Renal cortical epithelial cell (primary cell): ENCODE results near the gene PLBD2. TPM values are rescaled to one million over a fixed set of nuclear protein-coding genes. Genes with fewer than 3 reads are reported as not detected.
A peak's percentile ranks its signal among the peaks of the same experiment; 100 is the strongest.

Experiments
- DNase-seq: peaks from one replicate; pipeline ENCODE4 v3.0.0-alpha.2; 2011; ENCODE audit warnings: low read depth
- total RNA-seq: library from RNA; depleted of rRNA; stranded (reverse); fragments of >200 nt; gene quantifications from 2 replicates; pipeline ENCODE4 v1.2.3, GENCODE V29; 2014

PLBD2 gene
- total RNA-seq, 1 donor from 2014 or later, result 51.0 TPM

DNA sequence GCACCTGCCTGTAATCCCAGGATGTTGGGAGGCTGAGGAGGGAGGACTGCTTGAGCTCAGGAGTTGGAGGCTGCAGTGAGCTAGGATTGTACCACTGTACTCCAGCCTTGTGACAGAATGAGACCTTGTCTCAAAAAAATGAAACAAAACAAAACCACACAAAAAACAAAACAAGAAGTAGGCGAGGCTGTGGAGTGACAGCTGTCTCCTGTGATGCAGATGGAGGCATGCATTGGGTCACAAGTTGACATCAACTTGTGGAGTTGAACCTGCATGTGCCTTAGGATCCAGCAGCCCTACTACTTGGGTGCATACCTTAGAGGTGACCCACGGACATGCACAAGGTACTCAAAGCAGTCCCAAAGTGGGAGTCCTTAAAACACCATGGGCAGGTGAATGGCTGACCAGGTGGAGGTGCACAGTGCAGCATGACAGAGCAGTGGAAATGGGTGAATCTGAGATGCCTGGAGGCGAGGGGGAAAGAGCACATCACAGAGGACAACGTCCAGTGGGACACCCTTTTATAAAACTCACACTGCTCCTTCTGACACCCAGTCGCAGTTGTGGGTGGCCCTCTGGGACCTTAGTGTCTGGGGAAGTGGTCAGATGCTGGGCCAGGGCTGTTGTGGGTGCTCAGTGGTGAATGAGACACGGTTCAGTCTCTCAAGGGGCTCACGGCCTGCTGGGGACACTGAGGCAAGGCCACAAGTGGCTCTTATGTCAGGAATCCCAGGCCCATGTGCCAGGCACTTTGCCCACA, 12.7 kb downstream of the PLBD2 start:
- DNase-seq, result no peak

DNA sequence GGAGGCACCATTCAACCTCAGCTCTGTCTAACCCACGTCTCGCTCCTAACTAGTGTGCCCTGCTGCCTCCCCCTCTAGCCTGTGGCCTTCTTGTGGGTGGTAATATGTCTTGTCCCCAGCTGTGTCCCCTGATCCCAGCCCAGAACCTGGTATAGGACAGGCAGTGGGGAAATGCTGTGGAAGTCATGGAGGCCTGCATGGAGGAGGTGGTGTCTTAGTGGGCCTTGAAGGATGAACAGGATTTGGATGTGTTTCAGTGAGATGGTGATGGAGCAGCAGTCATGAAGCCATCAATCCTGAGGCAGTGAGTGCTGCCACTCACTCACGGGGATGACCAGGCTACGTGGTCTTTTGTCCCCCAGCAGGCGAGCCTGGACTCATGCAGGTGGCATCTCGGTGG, 13.4 kb downstream of the PLBD2 start:
- DNase-seq, result no peak

DNA sequence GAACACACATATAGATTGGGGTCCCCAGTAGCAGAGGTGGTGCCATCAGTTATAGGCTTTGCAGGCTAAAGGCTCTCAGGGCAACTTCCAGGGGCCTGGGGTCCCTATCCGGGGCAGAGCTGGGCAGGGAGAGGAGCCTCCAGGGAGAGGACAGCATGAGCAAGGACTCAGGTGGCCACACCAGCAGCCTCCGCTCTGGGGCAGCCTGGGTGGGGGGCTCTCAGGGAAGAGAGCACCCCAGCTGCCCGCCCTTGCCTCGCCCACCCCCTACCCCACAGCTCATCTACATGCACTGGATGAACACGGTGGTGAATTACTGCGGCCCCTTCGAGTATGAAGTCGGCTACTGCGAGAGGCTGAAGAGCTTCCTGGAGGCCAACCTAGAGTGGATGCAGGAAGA, 14.0 kb downstream of the PLBD2 start:
- no peak for DNase-seq

DNA sequence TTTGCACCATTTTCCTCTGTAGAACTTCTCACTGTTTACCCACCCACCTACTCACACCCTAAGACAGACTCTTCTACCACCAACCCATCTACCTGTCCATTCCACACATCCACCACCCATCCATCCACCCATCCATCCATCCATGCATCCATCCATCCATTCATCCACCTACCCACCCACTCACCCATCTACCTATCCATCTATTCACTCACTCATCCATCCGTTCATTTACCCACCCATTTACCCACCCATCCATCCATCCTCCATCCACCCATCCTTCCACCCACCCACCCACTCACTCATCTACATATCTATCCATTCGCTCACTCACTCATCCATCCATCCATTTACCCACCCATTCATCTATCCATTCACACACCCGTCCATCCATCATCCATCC, 15.1 kb downstream of the PLBD2 start:
- no peak for DNase-seq

DNA sequence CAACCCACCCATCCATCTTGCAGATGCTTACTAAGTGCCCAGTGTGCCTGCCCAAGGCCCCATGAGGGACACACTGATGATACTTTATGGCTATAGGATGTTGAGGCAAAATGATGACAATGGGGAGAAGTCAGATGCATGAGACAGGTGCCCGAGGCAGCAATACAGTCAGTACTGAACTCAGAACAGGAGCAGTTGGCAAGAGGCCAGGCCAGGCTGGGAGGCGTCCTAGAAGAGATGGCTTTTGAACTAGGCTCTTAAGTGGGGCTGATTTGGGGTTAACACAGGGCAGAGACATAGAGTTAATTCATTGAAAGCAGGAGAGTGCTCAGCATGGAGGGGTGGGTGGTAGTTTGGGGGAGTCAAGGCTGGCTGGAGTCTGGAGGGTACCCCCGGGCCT, 15.6 kb downstream of the PLBD2 start:
- DNase-seq, result no peak

DNA sequence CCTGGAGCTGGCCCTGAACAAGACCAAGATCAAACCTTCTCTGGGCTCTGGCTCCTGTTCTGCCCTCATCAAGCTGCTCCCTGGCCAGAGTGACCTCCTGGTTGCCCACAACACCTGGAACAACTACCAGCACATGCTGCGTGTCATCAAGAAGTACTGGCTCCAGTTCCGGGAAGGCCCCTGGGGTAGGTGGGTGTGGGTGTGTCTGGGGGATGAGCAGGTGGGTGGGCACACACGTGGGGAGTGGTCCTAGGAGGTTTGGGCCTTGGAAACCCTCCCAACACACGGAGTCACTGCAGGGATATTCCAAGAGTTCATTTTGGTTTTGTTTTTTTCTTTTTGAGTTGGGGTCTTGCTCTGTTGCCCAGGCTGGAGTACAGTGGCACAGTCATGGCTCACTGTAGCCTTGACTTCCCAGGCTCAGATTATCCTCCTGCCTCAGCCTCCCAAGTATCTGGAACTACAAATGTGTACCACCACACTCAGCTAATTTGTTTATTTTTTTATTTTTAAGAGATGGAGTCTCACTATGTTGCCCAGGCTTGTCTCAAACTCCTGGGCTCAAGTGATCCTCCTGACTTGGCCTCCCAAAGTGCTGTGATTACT, 16.5 kb downstream of the PLBD2 start:
- no peak for DNase-seq

DNA sequence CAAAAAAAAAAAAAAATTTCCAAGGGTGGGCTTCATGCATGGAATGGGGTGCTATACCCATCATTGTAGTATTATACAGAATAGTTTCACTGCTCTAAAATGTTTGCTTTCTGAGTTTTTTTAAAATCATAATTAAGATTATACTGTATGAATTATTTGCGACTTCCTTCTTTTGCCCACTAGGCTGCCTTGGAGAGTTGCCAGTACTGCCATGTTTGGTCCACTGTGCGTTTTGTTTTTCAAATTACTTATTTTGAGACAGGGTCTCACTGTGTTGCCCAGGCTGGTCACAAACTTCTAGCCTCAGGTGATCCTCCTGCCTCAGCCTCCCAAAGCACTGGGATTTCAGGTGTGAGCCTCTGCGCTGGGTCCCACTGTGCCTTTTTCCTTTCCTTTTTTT, 19.9 kb downstream of the PLBD2 start:
- DNase-seq, result no peak

DNA sequence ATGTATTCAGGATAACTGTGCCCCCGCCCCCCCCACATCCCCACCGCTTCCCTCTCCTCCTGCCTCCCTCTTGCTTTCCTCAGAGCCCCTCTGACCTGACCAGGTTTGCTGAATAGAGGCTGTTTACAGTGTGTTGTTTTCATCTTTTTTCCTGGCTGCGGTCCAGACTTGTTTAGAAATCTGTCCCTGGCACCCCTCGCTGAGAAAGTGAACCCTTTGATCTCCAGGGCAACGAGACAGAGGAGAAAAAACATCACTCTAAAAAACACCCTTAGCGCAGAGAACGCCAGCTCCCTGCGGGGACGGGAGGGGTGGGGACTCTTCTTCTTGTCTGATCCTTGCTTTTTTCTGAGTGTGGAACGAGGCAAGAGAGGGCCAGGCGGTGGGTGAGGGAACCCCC, 22.8 kb downstream of the PLBD2 start:
- DNase-seq, result no peak

DNA sequence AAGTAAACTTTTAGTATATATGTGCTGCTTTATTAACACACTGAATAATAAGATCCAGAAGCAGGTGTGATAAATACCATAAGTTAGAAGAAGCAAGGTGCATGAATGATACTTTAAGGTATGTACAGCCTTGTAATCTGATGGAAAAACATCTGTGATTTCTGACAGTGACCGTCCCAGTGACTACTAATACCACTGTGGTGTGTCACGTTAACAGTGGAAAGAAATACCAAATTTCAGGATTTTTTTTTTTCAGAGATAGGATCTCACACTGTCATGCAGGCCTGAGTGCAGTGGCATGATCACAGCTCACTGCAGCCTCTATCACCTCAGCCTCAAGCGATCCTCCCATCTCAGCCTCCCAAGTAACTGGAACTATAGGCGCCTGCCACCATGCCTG, 23.8 kb downstream of the PLBD2 start:
- no peak for DNase-seq

DNA sequence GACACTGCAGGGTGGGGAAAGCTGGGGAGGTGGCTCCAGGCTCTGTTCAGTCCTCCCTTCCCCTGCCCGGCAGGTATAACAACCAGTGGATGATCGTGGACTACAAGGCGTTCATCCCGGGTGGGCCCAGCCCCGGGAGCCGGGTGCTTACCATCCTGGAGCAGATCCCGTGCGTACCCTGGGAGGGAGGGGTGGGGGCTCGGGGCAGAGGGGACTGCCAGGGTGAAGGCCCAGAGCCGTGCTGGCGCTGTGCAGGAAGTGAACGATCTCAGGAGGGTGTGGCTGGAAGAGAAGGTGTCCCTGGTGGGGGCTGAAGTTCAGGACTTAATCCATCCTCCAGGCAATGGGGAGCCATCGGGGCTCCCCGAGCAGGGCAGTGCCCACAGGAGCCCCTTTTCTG, 26.4 kb downstream of the PLBD2 start:
- no peak for DNase-seq

DNA sequence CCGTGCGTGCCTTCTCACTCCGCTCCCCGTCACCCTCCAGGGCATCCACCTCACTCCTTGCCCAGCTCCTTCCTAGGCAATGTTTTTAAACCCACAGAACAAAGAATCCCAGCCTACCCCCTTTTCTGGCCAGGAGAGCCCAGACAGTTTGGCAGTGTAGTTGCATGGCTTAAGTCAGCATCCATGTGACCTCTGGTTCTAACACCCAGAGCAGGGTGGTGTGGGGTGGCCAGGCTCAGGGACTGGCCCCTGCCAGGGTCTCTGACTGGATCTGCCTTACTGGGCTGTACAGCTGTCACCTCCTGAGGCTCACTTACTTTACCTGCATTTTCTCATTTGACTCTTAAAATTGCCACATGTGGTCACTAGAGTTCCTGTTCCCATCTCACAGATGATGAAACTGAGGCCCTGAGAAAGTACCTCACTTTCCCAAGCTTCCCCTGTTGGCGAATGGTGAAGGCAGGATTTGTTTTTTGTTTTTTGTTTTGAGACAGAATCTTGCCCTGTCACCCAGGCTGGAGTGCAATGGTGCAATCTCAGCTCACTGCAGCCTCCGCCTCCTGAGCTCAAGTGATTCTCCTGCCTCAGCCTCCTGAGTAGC, 27.0 kb downstream of the PLBD2 start:
- no peak for DNase-seq

DNA sequence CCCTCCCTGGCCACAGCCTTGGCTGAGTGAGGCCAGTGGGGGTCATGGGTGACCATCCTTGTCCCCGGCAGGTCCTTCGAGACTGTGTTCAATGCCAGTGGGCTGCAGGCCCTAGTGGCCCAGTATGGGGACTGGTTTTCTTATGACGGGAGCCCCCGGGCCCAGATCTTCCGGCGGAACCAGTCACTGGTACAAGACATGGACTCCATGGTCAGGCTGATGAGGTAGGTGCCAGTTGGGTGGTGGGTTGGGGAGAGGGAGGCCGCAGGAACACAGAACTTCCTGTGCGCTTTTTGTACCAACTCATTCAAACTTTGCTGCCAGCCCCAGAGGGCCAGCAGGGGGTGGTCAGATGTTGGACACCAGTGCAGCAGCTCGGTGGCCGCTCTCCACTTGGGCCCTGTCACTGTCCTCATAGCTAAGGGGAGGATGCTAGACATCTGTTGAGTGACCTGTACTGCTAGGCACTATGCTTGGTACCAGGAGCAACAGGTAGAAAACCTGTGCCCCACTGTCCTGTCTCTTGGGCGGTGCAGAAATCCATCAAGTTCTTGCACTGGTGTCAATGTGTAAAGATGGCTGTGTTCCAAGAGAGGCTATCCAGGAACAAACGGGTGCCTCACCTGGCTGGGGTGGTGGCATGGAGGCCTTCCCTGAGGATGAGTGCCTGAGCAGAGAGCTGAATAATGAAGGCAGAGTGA, 28.6 kb downstream of the PLBD2 start:
- DNase-seq, result no peak

DNA sequence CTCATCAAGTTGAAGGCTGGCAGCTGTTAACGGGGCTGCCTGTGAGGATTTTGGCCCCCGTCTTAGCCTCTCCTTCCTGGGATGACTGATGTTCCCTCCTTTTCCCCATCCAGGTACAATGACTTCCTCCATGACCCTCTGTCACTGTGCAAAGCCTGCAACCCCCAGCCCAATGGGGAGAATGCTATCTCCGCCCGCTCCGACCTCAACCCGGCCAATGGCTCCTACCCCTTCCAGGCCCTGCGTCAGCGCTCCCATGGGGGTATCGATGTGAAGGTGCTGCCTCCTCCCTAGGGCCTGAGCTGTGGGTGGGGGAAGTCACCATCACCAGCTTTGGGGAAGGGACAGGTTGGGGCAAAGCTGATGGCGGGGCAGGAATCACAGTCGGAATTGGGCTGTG, 29.2 kb downstream of the PLBD2 start:
- no peak for DNase-seq

DNA sequence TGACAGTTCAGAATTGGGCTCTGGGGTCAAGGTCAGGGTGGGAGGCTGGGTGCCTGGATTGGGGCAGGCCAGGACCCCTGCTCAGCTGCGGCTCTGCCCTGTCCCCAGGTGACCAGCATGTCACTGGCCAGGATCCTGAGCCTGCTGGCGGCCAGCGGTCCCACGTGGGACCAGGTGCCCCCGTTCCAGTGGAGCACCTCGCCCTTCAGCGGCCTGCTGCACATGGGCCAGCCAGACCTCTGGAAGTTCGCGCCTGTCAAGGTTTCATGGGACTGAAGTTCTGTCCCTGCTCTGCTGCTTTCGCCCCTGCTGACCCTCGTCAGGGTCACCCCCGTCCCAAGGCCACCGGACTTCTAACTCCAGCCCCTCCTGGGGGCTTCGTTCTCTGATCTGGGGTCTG, 30.0 kb downstream of the PLBD2 start:
- no peak for DNase-seq

DNA sequence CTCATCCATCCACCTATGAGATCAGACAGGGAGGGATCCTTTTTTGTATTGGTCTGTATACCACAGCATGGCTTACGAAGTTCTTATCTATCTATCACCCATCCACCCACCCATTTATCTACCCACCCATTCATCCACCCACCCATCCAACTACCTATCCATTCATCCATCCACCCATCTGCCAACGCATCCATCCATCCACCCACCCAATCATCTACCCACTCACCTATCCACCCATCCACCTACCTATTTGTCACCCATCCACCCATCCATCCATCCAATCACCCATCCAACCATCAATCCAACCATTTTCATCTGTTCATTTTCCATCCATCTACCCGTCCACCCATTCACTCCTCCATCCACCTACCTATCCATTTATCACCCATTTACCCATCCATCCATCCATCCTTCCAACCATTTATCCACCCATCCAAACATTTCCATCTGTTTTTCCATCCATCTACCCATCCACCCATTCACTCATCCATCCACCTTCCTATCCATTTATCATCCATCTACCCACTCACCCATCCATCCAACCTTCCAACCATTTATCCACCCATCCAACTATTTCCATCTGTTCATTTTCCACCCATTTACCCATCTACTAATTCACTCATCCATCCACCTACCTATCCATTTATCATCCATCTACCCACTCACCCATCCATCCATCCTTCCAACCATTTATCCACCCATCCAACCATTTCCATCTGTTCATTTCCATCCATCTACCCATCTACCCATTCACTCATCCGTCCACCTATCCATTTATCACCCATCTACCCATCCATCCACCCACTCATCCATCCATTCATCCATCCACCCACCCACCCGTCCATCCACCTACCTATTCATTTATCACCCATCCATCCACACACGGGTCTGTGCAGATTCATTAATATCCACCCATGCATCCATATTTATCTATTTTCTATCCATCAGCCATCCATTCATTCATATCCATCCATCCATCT, 32.0 kb downstream of the PLBD2 start:
- DNase-seq, result no peak

DNA sequence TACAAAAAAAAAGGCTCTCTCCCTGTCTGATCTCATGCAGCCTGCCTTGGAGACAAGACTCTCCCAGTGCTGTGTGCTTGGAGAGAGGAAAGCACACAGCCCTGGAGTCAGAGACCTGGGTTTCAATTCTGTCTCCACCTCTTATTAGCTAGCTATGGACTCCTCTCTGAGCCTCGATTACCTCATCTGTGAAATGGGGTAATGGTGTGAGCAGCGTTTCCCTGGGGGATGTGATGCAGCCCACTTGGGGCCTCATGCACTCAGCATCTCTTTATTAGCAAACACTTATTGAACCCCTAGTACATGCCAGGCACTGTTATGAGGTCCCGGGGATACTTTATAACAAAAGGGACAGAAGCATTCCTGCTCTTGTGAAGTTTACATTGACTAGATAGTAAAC, 32.8 kb downstream of the PLBD2 start:
- no peak for DNase-seq

DNA sequence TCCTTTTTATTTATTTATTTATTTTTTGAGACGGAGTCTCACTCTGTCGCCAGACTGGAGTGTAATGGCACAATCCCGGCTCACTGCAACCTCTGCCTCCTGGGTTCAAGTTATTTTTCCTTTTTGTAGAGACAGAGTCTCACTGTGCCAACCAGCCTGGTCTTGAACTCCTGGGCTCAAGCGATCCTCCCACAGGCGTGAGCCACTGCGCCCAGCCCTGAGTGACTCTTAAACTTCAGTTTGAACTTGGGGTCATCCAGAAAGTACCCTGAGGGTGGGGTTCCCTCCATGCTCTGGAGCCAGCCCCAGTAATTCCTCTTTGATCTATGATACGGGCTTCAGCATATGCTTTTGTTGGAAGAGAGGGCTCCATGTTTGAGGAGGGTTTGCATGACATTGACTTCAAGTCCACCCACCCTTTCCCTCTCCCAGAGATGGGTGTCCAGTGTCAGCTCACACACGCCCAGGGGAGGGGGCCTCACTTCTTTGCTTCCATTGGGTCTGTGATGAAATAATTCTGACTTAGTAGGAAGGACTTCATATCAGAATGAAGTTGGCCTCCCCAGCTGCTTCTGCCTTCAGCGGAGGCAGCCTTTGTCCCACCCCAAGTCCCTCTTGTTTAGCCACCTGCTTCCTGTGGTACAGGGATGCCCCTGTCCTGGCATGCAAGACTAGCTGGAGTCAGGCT, 33.4 kb downstream of the PLBD2 start:
- no peak for DNase-seq

DNA sequence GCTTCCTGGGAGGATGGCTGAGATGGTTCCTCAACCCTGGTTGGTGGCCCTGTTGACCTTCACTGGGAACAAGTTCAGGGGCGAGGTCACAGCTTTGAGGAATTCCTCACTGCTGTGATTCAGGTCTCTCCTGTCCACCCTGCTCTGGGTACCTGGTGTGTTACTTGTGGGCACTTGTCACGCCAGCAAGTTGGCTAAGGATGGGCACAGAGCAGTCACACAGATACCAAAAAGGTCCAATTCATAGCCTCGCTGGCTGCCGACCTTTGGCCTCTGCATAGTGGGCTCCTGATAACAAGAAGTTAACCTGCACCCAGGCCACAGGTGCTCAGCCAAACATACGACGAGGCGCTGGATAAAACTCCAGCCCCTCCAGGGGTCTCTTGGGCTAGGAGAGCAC, 34.1 kb downstream of the PLBD2 start:
- DNase-seq, result no peak

DNA sequence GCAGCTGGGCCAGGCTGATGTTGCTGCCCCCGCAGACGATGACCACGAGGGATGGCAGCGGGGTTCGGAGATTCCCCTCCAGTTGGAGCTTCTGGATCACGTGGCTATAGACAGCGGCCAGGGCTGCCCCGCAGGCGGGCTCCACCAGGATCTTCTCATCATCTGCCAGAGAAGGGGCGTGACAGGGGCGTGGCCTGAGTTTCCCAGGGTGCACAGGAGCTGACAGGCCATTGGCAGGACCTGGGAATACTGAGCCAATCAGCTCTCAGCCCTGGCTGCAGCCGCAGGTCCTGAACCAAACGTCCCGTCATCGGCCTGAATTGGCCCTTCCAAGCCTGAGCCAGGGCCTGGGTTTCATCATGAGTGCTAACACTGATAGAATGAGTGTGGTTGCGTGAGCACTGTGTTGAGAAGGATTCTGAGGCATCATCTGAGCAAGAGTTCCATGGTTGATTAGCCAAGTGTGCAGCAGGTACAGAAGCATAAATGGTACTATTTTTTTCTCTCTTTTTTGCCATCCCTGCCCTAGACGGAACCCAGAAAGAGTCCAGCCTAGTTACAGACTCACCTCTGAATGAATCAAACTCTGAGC, 34.7 kb downstream of the PLBD2 start:
- DNase-seq, result peak; percentile 20

DNA sequence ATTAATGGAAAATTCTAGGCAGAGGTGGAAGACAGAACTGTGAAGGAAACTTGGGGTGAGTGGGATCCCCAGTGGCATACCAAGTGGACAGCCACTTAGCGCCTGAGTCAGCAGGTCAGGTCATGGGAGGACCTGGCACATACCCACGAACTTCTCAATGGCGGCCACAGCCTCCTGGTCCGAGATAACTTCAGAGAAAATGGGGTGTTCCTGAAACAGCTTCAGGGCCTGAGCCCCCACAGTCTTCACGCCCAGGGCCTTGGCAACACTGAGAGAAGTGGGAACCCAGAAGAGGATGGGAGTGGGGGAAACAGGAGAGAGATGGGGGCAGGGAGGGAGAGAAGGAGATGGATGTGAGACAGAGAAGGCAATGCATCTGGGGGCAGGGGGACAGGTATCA, 35.4 kb downstream of the PLBD2 start:
- DNase-seq, result no peak

DNA sequence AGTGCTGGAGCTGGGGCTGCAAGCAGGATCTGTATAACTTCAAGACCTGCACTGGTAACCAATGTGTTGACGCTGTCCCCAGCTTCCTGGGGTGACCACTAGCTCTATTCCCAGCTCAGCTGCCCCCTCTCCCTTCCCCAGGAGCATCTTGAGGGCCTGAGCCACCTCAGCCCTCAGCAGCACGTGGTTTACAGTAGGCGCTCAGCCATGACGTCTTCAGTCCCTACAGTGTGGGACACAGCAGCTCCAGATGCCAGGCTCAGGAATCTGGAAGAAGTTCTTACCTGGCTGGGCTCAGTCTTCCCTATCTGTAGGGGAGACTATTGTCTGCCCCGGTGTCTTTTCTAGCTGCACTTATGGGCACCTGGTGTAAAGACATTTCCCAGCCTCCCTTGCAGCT, 36.7 kb downstream of the PLBD2 start:
- DNase-seq, result no peak
